ENCODE measurements around the gene GALNT5.

DNA sequence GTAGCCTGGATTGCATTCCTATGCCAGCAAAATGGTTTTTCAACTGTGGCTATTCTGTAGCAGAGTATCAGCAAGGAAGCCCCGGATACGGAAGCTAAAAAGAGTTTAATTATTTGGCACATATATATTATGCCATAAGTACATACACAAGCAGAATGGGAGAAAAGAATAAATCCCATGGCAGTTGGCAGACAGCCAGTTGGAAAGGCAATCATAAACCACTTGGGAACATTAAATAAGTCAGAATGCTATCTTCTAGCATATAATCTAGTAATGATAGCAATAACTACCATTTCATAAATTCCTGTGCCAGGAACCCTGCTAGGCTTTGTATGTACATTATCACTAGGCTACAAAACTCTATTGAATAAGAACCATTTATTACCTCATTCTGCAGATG is 26.0 kb downstream of the GALNT5 start:
- TF ChIP-seq, protein P1, sequence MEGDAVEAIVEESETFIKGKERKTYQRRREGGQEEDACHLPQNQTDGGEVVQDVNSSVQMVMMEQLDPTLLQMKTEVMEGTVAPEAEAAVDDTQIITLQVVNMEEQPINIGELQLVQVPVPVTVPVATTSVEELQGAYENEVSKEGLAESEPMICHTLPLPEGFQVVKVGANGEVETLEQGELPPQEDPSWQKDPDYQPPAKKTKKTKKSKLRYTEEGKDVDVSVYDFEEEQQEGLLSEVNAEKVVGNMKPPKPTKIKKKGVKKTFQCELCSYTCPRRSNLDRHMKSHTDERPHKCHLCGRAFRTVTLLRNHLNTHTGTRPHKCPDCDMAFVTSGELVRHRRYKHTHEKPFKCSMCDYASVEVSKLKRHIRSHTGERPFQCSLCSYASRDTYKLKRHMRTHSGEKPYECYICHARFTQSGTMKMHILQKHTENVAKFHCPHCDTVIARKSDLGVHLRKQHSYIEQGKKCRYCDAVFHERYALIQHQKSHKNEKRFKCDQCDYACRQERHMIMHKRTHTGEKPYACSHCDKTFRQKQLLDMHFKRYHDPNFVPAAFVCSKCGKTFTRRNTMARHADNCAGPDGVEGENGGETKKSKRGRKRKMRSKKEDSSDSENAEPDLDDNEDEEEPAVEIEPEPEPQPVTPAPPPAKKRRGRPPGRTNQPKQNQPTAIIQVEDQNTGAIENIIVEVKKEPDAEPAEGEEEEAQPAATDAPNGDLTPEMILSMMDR (conservative IDR thresholded peaks at IDR 0.05; ENCODE audit: low read depth, low read length), result no peak
- no peak for TF ChIP-seq EZH2 (IDR thresholded peaks at IDR 0.05; ENCODE audit: borderline replicate concordance, low read depth, low read length, poor library complexity, severe bottlenecking)

All from A673 (cell line).